ENCODE results near the gene SSX2.
"Not testable (repeated sequence)": the region's sequence is repeated elsewhere in the genome, so short reads cannot be mapped to it uniquely, and the experiment has no call there.

GRCh38 chrX:52655475-52655874, 51.5 kb downstream of the SSX2 start:
- TF ChIP-seq CTCF, EP300 (IDR thresholded peaks at IDR 0.05): not testable (repeated sequence)

Data from stomach (tissue), 4 donors.